Measurements from ENCODE around the gene CHRNB2.

DNA sequence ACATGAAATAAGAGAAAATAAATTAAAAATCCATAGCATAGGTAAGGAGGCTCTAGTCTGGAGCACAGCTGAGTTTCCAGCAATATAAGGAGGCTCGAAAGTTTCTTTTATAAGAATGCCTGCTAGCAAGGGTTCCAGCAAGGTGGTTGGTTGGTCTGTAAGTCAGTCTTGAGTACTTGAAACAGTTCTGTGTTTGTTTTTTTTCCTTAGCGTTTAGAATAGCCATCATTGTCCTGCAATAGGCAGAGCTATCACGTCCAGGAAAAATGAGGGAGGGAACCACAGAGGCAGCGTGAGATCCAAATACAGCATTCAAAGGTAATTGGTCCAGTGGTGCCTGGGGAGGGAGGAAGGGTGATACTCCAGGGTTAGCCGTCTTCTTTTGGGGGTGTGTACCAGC, 17.5 kb upstream of the CHRNB2 start:
- TF ChIP-seq POLR2A (IDR thresholded peaks at IDR 0.05; ENCODE audit: low read depth) (no peak), EP300 (IDR thresholded peaks at IDR 0.05) (no peak)
- TF ChIP-seq, protein P1, sequence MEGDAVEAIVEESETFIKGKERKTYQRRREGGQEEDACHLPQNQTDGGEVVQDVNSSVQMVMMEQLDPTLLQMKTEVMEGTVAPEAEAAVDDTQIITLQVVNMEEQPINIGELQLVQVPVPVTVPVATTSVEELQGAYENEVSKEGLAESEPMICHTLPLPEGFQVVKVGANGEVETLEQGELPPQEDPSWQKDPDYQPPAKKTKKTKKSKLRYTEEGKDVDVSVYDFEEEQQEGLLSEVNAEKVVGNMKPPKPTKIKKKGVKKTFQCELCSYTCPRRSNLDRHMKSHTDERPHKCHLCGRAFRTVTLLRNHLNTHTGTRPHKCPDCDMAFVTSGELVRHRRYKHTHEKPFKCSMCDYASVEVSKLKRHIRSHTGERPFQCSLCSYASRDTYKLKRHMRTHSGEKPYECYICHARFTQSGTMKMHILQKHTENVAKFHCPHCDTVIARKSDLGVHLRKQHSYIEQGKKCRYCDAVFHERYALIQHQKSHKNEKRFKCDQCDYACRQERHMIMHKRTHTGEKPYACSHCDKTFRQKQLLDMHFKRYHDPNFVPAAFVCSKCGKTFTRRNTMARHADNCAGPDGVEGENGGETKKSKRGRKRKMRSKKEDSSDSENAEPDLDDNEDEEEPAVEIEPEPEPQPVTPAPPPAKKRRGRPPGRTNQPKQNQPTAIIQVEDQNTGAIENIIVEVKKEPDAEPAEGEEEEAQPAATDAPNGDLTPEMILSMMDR (IDR thresholded peaks at IDR 0.05), result no peak

All from esophagus muscularis mucosa (tissue), 4 donors.